Hematopoietic multipotent progenitor cell treated with erythropoietin and hydrocortisone succinate and interleukin-3 and kit ligand, for 8 days (in vitro differentiated cells): Measurements from ENCODE around the gene DBI.
A peak's percentile ranks its signal among the peaks of the same experiment; 100 is the strongest.
"Not testable (repeated sequence)": the region's sequence is repeated elsewhere in the genome, so short reads cannot be mapped to it uniquely, and the experiment has no call there.

Experiments
- DNase-seq: peaks from one replicate; pipeline ENCODE4 v3.0.0-alpha.2; 2015

DBI gene

GRCh38 chr2:119366161-119366648, 572 bp upstream of the DBI start:
- peak; percentile 29 for DNase-seq

DNA sequence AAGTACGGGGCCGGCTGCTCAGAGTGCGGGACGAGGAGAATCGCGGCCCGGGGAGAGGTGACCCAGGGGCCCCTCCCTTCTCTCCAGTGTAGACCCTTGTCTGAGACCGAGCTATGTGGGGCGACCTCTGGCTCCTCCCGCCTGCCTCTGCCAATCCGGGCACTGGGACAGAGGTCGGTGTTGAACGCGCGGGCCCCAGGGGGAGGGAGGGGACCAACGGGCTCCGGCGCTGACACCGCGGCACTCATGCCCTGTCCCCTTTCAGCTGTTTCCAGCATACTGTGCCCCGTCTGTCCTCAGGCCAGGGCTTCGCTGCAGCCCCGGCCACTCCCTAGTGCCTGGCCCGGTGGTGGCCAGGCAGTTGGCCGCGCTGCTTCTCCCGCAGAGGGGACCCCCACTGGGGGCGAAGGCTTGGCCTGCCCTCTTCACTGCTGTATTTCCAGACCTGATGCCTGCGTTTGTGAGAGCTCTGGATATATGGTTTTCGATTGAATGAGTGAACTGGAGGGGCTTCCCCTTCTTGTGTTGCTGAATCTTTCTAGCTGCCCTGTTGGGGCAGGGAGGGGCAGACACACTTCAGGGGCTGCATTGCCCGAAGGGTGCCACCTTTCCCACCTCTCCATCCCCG, 809 bp downstream of the DBI start:
- DNase-seq, result peak; percentile 33

- DNase-seq, result no peak
Measured at GRCh38 chr2:119369845-119370244, 3.1 kb downstream of the DBI start.

DNA sequence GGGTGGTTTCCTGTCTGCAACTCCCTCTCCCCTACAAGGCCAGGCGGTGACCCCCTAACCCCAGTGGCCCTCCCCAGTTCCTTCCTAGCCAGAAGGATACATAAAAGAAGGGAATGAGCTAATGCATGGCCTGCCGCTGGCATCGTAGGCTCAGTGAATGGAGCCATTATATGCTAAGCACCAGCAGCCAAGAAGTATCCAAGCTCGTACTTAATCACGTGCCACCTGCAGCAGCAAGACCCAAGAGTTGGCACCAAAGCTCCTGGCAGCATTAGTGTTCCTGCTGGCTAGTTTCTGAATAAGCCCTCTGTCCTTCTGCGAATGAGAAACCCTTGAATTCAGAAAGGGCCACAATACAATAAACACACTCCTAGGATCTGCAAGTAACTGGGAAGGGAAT, 4.3 kb downstream of the DBI start:
- DNase-seq, result no peak

DNA sequence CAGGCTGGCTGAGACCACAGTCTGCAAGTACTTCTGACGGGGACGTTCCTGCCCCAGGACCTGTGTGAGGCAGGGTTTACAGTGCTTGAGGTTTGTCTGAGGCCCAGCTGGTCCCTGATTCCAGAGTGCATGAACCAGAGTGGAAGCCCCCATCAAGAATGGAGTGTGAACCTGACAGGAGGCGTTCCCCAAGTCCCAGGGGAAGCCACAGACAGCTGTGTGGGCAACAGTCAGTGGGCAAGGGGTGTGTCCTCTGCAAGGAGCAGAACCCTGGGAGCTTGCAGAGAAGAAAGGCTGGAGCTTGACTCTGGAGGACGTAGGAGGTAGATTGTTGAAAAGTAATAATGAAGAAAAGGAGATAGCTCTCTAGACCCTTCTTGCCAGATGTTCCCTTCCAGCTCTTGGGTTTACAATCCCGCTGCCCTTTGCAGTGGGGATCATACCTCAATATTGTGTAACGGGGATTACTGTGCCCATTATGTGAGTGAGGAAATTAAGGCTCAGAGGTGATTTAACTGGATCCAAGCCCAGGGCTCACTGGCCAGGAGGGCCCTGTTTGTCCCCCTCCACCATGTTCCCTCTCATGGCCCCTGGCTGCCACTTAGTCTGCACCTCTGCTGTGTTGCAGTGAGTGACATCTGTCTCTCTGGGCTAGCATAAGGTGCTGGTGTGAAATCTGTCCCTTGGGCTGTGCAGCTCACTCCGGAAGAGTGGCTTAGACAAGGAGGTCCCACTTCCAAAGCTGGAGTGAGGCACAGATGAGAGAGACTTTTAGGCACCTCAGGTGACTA, 6.2 kb downstream of the DBI start:
- DNase-seq, result no peak

- not testable (repeated sequence) for DNase-seq
Measured at GRCh38 chr2:119373907-119374745, 7.3 kb downstream of the DBI start.

- not testable (repeated sequence) for DNase-seq
Measured at GRCh38 chr2:119376406-119376805, 9.6 kb downstream of the DBI start.

GRCh38 chr2:119376810-119377209, 10.0 kb downstream of the DBI start:
- DNase-seq, result no peak

- peak; percentile 19 for DNase-seq
Measured at GRCh38 chr2:119377294-119377992, 10.7 kb downstream of the DBI start.

DNA sequence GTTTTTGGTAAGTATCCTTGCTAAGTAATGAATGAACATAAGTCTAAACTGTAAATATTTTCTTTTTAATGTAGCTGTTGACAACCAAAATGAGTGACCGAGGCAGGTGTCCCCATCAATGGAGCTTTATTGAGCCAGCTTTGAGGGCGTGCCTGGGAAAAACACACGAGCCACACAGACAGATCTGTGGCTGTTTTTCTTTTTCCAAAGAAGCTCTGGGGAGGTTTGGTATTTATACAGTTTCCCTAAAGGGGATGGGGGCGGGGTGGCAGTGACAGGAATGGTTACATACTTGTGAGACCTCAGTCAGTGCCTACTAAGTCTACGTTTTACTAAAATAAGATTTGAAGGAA, 11.2 kb downstream of the DBI start:
- DNase-seq, result no peak

- DNase-seq, result no peak
Measured at GRCh38 chr2:119378566-119378965, 11.8 kb downstream of the DBI start.

- peak; percentile 9 for DNase-seq
Measured at GRCh38 chr2:119383410-119384140, 16.8 kb downstream of the DBI start.

DNA sequence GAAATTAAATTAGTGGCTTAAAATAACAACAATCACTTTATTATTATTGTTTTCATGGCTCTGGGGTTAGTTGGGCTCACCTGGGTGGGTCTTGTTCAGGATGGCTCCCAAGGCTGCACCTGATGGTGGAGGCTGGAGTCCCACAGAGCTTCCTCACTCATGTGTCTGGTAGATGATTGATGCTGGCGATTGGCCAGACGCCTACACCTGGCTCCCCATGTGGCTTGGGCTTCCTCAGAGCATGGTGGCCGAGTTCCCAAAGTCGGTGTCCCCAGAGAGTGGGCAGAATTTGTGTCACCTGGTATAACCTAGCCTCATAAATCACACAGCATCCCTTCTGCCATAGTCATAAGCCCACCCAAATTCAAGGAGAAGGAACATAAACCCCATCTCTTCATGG, 18.2 kb downstream of the DBI start:
- DNase-seq, result no peak

GRCh38 chr2:119385466-119385865, 18.7 kb downstream of the DBI start:
- DNase-seq, result no peak

DNA sequence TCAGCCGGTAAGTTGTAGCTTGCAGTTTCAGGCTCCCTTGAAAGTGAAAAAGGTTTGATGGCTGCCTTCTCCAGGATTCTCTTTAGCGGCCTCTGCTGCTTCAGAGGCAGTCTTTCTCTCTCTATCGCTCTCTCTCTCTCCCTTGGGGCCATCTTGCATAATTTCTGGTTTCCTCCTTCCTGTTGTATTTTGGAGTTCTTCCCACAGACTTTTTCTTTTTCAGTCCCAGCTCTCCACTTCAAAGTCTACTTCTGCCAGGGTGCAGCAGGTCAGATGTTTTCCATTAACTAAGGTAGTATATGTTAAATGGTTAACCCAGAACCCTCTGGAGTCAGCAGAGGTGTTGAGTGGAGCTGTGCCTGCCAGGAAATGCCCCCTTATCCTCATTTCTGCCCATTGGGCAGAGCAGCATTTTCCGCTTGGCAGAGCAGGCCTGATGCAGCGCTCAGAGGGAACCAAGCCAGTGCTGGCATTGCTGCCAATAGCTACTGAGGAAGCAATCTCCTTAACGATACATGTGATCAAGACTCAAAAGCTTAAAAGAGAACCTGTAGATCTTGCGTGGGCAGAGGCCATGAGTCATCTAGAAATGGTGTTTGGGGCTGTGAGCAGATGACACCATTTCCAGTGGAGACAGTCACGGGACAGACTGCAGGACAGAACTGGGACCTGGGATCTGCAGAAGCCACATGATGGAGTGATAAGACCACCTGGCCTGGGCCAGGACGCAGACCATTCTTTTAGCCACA, 20.8 kb downstream of the DBI start:
- DNase-seq, result peak; percentile 33

DNA sequence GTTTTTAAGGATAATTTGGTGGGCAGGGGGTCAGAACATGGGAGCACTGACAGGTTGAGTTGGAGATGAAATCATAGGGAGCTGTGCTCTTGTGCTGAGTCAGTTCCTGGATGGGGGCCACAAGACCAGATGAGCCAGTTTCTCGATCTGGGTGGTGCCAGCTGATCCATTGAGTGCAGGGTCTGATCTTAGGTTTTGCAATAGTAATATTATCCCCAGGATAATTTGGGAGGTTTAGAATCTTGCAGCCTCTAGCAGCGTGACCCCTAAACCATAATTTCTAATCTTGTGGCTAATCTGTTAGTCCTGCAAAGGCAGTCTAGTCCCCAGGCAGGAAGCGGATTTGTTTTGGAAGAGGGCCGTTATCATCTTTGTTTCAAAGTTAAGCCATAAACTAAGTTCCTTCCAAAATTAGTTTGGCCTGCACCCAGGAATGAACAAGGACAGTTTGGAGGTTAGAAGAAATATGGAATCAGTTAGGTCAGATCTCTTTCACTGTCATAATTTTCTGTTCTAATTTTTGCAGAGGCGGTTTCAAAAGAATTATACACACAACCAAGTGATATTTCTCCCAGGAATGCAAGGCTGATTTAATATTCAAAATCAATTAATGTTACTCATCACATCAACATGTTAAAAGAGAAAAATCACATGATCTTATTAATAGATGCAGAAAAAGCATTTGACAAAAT, 23.0 kb downstream of the DBI start:
- peak; percentile 23 for DNase-seq

GRCh38 chr2:119393971-119394748, 27.4 kb downstream of the DBI start:
- DNase-seq, result no peak

GRCh38 chr2:119397196-119397595, 30.4 kb downstream of the DBI start:
- no peak for DNase-seq

- no peak for DNase-seq
Measured at GRCh38 chr2:119402106-119402505, 35.3 kb downstream of the DBI start.
